Common myeloid progenitor, CD34-positive (primary cell): Measurements from ENCODE around the gene CPNE6.

ENCODE experiments used
- CTCF ChIA-PET: fragments of 350-600 bp; sonication (Branson Sonifier 250); formaldehyde crosslinking; loops from one replicate; lab custom pipeline; 2021; ENCODE audit warnings: antibody characterized with exemption; lab: Charles Lee
- POLR2A ChIA-PET: fragments of 350-600 bp; sonication (Branson Sonifier 250); formaldehyde crosslinking; loops from one replicate; lab custom pipeline; 2021; ENCODE audit warnings: antibody characterized with exemption; lab: Charles Lee
- DNase-seq, 3 donors: peaks; one replicate each; pipeline versions ENCODE4 v3.0.0 to v3.0.0-alpha.2; 2013
- H3K27ac ChIP-seq, 2 experiments: 1 replicate in 1 of 2; 2 replicates in 1 of 2; pipeline ENCODE4 v1.7.0; 2013; ENCODE audit warnings: inconsistent platforms in 2 of 2, low read length in 2 of 2, mild to moderate bottlenecking in 2 of 2, low read depth in 1 of 2, moderate library complexity in 1 of 2; ENCODE audit not compliant: severe bottlenecking in 2 of 2, insufficient read depth in 1 of 2, poor library complexity in 1 of 2
- H3K27me3 ChIP-seq, 5 experiments: replicated peaks in 2 of 5; 1 replicate in 3 of 5; 2 replicates in 2 of 5; pipeline versions ENCODE4 v1.6.1 to v1.7.0; 2013; ENCODE audit warnings: low read length in 4 of 5, mild to moderate bottlenecking in 2 of 5, moderate library complexity in 2 of 5, inconsistent platforms in 1 of 5; ENCODE audit not compliant: insufficient read depth in 5 of 5, control insufficient read depth in 4 of 5
- H3K36me3 ChIP-seq, 4 experiments: 1 replicate in 2 of 4; 2 replicates in 2 of 4; pipeline versions ENCODE4 v1.6.1 to v1.7.0; 2013; ENCODE audit warnings: low read length in 3 of 4, control low read depth in 1 of 4, mild to moderate bottlenecking in 1 of 4; ENCODE audit not compliant: control insufficient read depth in 4 of 4, insufficient read depth in 4 of 4
- H3K4me1 ChIP-seq, 4 experiments: 1 replicate in 3 of 4; 2 replicates in 1 of 4; pipeline versions ENCODE4 v1.6.1 to v1.7.1; 2013; ENCODE audit warnings: low read length in 3 of 4, mild to moderate bottlenecking in 3 of 4, control low read depth in 1 of 4, inconsistent platforms in 1 of 4, moderate library complexity in 1 of 4; ENCODE audit not compliant: control insufficient read depth in 4 of 4, insufficient read depth in 4 of 4; ENCODE audit errors: control extremely low read depth in 1 of 4
- H3K4me3 ChIP-seq, 7 experiments: 1 replicate in 4 of 7; 2 replicates in 3 of 7; pipeline versions ENCODE4 v1.5.1 to v1.7.0; 2013; ENCODE audit warnings: mild to moderate bottlenecking in 7 of 7, low read length in 6 of 7, moderate library complexity in 6 of 7, inconsistent platforms in 2 of 7, low read depth in 2 of 7, control low read depth in 1 of 7; ENCODE audit not compliant: insufficient read depth in 4 of 7, control insufficient read depth in 1 of 7; ENCODE audit errors: extremely low read depth in 1 of 7
- H3K9me3 ChIP-seq, 5 experiments: 1 replicate in 4 of 5; 2 replicates in 1 of 5; pipeline versions ENCODE4 v1.6.1 to v1.7.1; 2013; ENCODE audit warnings: low read length in 4 of 5, mild to moderate bottlenecking in 2 of 5, inconsistent platforms in 1 of 5, low read depth in 1 of 5, moderate library complexity in 1 of 5; ENCODE audit not compliant: control insufficient read depth in 4 of 5, insufficient read depth in 2 of 5; ENCODE audit errors: control extremely low read depth in 1 of 5
- WGBS: methylation state at CpG from one replicate; pipeline ENCODE4 v1.1.5; 2013; ENCODE audit not compliant: insufficient coverage; 5-methylcytosine and 5-hydroxymethylcytosine counted together

CPNE6 gene

GRCh38 chr14:24095271-24096068, 24.1 kb downstream of the CPNE6 start:
- POLR2A ChIA-PET: interaction anchor here (1.7 to 2.6 kb wide), 3 partner anchors 10 to 18 kb away, joined by 5 to 12 read pairs (median 11); partner anchors contain the start of genes DCAF11 and NRL
- Histone ChIP-seq H3K9me3 (no peaks in the 10 kb centered on the region), H3K27ac (peak overlapping the region; percentile 80 to 90), H3K27me3 (no peaks in the 10 kb centered on the region), H3K4me1 (peaks cover 0 to 37% (median 29%) of the 10 kb centered on the region in 4 experiments), H3K36me3 (peaks cover 0 to 32% (median 16%) of the 10 kb centered on the region in 4 experiments), H3K4me3 (peak overlapping the region; percentile 48 to 86 (median 77))
- peak; percentile 38 to 77 (median 69) for DNase-seq
- WGBS: 36% methylated on average over 9 of the region's 12 CpGs
- CTCF ChIA-PET: interaction anchor here (0.7 to 8.7 kb wide), 8 partner anchors 11 to 88 kb away, joined by 3 to 178 read pairs (median 9); partner anchors contain the start of genes CARMIL3, DCAF11, IRF9 and NRL

- peaks cover 0 to 44% (median 21%) of the 10 kb centered on the region in 4 experiments for H3K36me3 ChIP-seq
- 100% methylated on average over 8 of the region's 8 CpGs for WGBS
- no peak for DNase-seq
- H3K4me1 ChIP-seq: peaks cover 0 to 34% (median 27%) of the 10 kb centered on the region in 4 experiments
- no peak overlapping the region for H3K4me3 ChIP-seq
- ChIA-PET POLR2A (no interaction called here), CTCF (interaction anchor here (0.8 to 7.1 kb wide), 5 partner anchors 11 to 38 kb away, joined by 3 to 83 read pairs (median 5); partner anchors contain the start of genes DCAF11 and NRL)
- H3K9me3 ChIP-seq: no peaks in the 10 kb centered on the region
- no peaks in the 10 kb centered on the region for H3K27me3 ChIP-seq
- no peak overlapping the region for H3K27ac ChIP-seq
Observed at GRCh38 chr14:24096545-24097181, 25.3 kb downstream of the CPNE6 start.

DNA sequence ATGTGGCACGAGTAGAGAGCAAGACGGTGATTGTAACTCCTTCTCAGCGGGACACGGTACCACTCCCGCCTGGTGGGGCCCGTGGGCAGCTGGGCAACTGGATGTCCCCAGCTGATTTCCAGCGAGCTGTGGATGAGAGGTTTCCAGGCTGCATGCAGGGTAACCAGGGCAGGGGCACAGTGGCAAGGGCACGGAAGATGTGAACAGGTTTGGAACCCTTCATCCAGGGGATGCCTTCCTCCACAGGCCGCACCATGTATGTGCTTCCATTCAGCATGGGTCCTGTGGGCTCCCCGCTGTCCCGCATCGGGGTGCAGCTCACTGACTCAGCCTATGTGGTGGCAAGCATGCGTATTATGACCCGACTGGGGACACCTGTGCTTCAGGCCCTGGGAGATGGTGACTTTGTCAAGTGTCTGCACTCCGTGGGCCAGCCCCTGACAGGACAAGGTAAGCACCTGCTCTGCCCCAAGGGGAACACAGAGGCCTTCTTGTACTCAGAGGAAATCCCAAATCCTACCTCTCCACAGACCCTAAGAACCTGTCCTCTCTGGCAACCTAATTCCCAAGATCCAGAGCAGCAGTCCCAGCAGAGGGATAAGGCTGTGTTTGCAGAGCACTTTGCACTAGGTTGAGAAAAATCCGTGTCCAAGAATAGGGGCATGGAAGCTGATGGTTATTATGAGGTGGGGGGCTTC, 27.0 kb downstream of the CPNE6 start:
- 96% methylated on average over 16 of the region's 16 CpGs for WGBS
- Histone ChIP-seq H3K4me3 (no peak overlapping the region), H3K4me1 (peaks cover 0 to 24% (median 18%) of the 10 kb centered on the region in 4 experiments), H3K9me3 (no peaks in the 10 kb centered on the region), H3K27ac (no peak overlapping the region), H3K27me3 (no peaks in the 10 kb centered on the region), H3K36me3 (peaks cover 0 to 55% (median 27%) of the 10 kb centered on the region in 4 experiments)
- POLR2A ChIA-PET: no interaction called here
- CTCF ChIA-PET: interaction anchor here (0.9 to 7.1 kb wide), 4 partner anchors 10 to 60 kb away, joined by 3 to 83 read pairs (median 4); partner anchors contain the start of gene EMC9
- no peak for DNase-seq

GRCh38 chr14:24098927-24099813, 27.8 kb downstream of the CPNE6 start:
- Histone ChIP-seq H3K9me3 (no peaks in the 10 kb centered on the region), H3K4me3 (no peak overlapping the region), H3K36me3 (peaks cover 0 to 63% (median 30%) of the 10 kb centered on the region in 4 experiments), H3K27ac (no peak overlapping the region), H3K4me1 (peaks cover 0 to 16% (median 13%) of the 10 kb centered on the region in 4 experiments), H3K27me3 (no peaks in the 10 kb centered on the region)
- ChIA-PET POLR2A (no interaction called here), CTCF (interaction anchor here (7.1 kb wide), 1 partner anchor 9 kb away, joined by 83 read pairs; no protein-coding TSS in a partner anchor)
- no peak for DNase-seq
- 96% methylated on average over 15 of the region's 17 CpGs for WGBS

GRCh38 chr14:24100197-24100981, 29.0 kb downstream of the CPNE6 start:
- no peak for DNase-seq
- Histone ChIP-seq H3K4me3 (no peak overlapping the region), H3K36me3 (peaks cover 0 to 68% (median 34%) of the 10 kb centered on the region in 4 experiments), H3K4me1 (peaks cover 0 to 6% (median 5%) of the 10 kb centered on the region in 4 experiments), H3K27ac (no peak overlapping the region), H3K27me3 (no peaks in the 10 kb centered on the region), H3K9me3 (peaks cover 0 to 5% (median 0%) of the 10 kb centered on the region in 5 experiments)
- 96% methylated on average over 2 of the region's 4 CpGs for WGBS
- CTCF ChIA-PET: interaction anchor here (1.1 to 11.6 kb wide), 3 partner anchors 8 to 41 kb away, joined by 3 to 188 read pairs (median 83); no protein-coding TSS in a partner anchor
- POLR2A ChIA-PET: no interaction called here
